ENCODE data around the gene PNRC1. TPM values are rescaled to one million over a fixed set of nuclear protein-coding genes. Genes with fewer than 3 reads are reported as not detected.
"Not testable (repeated sequence)": the region's sequence is repeated elsewhere in the genome, so short reads cannot be mapped to it uniquely, and the experiment has no call there.

The PNRC1 gene
- 48.3 and 51.2 TPM in 2 replicates for total RNA-seq

DNA sequence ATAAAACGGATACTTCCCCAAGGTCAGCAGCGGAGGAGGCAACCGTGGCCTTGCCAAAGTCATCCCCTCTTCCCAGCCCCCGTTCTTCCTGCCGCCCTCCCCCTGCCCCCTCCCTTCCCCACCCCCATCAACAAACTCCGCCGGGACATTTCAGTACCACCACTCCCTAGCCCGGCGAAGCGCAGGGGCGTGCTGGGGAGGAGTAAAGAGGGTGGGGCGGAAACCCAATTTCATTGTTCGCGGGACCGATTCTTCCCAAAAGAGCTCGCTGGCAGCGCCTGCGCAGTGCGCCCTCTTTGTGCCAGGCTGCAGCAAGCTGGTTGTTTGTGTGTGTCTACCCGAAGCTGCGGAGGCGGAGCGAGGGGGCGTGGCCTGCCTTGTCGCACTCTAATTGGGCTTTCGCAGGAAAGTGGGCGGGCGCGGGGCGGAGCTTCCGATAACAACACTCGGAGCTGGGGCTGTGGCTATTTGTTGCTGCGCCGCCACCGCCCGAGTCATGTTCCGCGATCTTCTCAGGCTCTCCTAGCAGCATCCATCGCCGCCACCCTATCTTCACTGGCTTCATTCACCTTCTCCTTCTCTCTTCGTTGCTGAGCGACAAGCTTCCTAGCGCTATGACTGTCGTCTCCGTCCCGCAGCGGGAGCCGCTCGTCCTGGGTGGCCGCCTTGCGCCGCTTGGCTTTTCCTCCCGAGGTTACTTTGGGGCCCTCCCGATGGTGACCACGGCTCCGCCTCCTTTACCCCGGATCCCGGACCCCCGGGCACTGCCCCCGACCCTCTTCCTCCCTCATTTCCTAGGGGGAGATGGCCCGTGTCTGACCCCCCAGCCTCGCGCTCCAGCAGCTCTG lies at the start of gene PNRC1:
PNRC1 (plus strand) TSS at position 471 of the 848 bp plus-strand sequence; CDS start at position 615, 144 bp downstream.
- peak within 1 kb of the TSS; percentile 89 for H3K4me3 Mint-ChIP-seq
- H3K27ac Mint-ChIP-seq = peak within 1 kb of the TSS; percentile 98
- H3K27me3 Mint-ChIP-seq = no peaks in the 10 kb centered on the region
- DNase-seq = peak; percentile 100
- intact Hi-C loops (cut with micrococcal nuclease) = loop anchor here (1.0 to 10.0 kb wide), 12 partner anchors 18 to 1926 kb away; partner anchors contain the start of genes AKIRIN2, CASP8AP2, LYRM2 and MAP3K7
- H3K4me1 Mint-ChIP-seq = peaks cover 26% of the 10 kb centered on the region
- H3K36me3 Mint-ChIP-seq (ENCODE audit: low read depth) = peaks cover 30% of the 10 kb centered on the region
- H3K9me3 Mint-ChIP-seq = peaks cover 3% of the 10 kb centered on the region

DNA sequence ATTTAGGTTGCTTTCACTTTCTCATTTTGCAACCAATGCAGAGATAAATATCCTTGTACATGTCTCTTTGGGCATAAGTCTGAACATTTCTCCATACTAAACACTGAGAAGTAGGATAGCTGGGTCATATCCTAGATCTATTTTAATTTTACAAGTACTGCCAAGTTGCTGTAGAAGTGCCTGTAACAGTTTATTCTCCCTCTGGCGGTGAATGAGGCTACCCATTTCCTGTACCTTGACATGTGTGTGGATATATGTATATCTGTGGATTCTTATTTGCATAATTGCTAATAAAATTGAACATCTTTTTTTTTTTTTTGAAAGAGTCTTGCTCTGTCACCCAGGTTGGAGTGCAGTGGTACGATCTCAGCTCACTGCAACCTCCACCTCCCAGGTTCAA lies 48.0 kb upstream of the PNRC1 start:
- Mint-ChIP-seq H3K27ac (no peak overlapping the region), H3K4me1 (peaks cover 3% of the 10 kb centered on the region)
- intact Hi-C loops (cut with micrococcal nuclease) = no loop called here

DNA sequence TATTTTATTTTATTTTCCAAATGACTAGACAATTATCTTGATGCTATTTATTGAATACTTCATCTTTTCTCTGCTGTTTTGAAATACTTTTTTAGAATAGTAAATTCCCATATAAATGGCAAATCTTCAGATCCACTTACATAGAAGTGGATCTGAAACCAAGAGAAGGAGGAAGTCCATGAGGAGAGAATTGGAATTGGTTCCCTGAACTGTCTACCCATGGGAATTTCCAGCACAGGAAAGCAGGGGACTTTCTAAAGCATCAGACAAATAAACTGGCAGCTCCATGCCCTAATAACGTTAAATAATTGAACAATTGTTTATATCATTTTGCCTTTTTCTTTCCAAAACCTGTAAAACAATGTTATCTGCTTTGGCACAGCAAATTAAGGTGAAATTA lies 47.1 kb upstream of the PNRC1 start:
- H3K9me3 Mint-ChIP-seq = peaks cover 12% of the 10 kb centered on the region
- no peak overlapping the region for H3K27ac Mint-ChIP-seq
- no peak overlapping the region for H3K4me3 Mint-ChIP-seq
- peaks cover 7% of the 10 kb centered on the region for H3K27me3 Mint-ChIP-seq
- no peak for DNase-seq
- intact Hi-C loops (cut with micrococcal nuclease) = no loop called here
- peaks cover 3% of the 10 kb centered on the region for H3K36me3 Mint-ChIP-seq (ENCODE audit: low read depth)
- H3K4me1 Mint-ChIP-seq = peaks cover 3% of the 10 kb centered on the region

More for the DNA sequence above, 48.0 kb upstream of the PNRC1 start:
- DNase-seq = no peak
- H3K9me3 Mint-ChIP-seq = peaks cover 6% of the 10 kb centered on the region
- H3K4me3 Mint-ChIP-seq = no peak overlapping the region
- H3K27me3 Mint-ChIP-seq = peaks cover 9% of the 10 kb centered on the region
- no peaks in the 10 kb centered on the region for H3K36me3 Mint-ChIP-seq (ENCODE audit: low read depth)

DNA sequence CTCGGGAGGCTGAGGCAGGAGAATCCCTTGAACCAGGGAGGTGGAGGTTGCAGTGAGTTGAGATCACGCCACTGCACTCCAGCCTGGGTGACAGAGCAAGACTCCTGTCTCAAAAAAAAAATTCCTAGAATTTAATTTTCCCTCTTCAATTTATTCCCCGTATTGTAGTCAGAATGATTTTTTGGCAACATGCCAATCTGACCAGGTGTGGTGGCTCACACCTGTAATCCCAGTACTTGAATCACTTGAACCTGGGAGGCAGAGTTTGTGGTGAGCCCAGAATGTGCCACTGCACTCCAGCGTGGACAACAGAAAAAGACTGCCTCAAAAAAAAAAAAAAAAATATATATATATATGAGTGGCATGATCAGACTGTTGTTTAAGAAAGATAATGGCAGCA lies 46.4 kb upstream of the PNRC1 start:
- H3K4me3 Mint-ChIP-seq; H3K4me1 Mint-ChIP-seq; H3K27me3 Mint-ChIP-seq; H3K36me3 Mint-ChIP-seq (ENCODE audit: low read depth); H3K27ac Mint-ChIP-seq; intact Hi-C loops (cut with micrococcal nuclease); DNase-seq: not testable (repeated sequence)
- peaks cover 18% of the 10 kb centered on the region for H3K9me3 Mint-ChIP-seq

DNA sequence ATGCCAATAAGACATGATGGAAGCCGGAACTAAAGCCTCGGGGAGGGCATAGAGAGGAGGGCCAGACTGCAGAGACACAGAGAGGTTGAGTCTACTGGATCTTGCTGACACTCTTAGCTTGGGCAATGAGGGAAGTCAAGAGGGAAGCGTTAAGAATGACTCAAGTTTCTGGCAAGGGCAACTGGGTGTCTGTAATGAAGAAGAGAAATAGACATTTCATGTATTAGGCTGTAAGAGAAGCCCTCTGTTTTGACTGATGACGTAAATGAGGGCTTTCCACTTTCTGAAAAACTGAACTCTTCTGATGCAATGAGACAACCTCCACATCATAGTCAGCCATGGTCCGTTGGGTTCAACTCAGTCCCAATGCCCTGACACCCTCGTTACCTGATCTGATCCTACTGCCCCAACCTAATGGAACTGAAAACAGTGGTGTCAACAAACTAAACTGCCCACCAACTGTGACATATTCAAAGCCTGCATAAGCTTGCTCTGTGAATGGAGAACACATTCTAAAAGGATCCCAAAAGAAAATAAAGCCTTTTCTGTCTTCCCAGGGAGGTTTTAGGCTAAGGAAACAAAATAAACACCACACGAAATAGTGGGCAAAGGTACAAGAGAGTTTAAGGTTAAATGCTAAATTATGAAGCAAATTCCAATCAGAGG lies 45.8 kb upstream of the PNRC1 start:
- intact Hi-C loops (cut with micrococcal nuclease) = no loop called here
- Mint-ChIP-seq H3K27ac (no peak overlapping the region), H3K9me3 (peaks cover 19% of the 10 kb centered on the region), H3K27me3 (peaks cover 4% of the 10 kb centered on the region), H3K36me3 (ENCODE audit: low read depth) (peaks cover 3% of the 10 kb centered on the region), H3K4me3 (no peak overlapping the region), H3K4me1 (peaks cover 3% of the 10 kb centered on the region)
- no peak for DNase-seq

DNA sequence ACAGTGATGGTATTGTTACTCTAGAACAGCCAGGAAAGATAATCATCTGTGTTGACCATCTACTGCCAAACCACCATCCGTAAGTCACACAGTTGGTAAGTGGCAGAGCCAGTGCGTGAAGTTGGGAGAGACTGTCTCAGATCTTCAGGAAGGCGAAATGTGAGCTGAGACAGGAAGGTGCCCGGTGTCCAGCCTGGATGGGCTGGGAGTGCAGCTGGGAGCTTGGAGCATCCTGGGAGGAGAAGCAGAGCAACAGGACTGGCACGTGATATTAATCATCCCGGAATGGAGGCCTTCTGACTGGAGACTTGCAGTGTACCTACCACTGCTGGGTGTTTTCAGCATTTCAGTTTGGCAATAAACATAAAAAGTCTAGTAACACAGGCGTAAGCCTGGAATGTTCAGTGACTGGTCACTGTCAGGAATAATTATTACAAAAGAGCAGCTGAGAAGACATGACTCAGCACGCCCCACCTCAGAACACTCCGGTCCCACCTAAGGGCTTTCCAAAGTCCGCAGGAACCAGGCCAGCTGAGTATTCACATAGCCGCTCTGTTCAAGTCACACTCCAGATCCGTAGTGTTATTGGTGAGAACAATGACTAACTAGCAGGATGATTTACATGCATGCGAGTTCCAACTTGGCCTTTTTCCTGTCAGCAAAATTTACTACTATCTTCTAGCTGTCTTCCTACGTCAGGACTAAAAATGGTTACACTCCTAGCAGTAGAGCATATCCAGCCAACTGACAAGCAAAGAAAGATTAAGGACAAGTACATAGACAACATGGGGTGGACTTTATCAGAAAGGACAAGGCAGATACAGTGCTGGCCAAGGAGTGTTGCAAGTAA lies 45.1 kb upstream of the PNRC1 start:
- intact Hi-C loops (cut with micrococcal nuclease) = no loop called here
- DNase-seq = no peak
- Mint-ChIP-seq H3K4me1 (peaks cover 3% of the 10 kb centered on the region), H3K9me3 (peaks cover 19% of the 10 kb centered on the region), H3K27me3 (peaks cover 2% of the 10 kb centered on the region), H3K27ac (no peak overlapping the region), H3K4me3 (no peak overlapping the region), H3K36me3 (ENCODE audit: low read depth) (peaks cover 3% of the 10 kb centered on the region)

DNA sequence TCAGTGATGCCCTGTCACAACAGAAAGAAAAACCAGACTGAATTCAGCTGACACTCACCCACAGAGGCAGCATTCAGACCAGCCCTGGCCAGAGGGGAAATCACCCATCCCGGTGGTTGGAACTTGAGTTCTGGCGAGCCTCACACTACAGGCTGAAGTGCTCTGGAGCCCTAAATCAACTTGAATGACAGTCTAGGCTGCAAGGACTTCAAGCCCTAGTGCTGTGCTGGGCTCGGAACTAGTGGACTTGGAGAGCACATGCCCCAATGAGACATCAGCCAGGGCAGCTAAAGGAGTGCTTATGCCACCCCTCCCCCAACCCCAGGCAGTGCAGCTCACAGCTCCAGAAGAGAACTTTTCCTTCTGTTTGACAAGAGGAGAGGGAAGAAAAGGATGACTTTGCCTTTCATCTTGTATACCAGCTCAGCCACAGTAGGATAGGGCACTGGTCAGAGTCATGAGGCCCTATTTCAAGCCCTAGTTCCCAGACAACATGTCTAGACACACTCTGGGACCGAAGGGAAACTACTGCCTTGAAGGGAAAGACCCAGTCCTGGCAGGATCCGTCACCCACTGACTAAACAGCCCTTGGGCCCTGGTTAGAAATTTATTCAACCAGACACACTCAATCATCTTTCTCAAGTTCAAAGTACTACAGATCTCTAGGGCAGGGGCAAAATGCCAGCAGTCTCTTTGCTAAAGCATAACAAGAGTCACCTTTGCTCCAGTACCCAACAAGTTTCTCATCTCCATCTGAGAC lies 43.2 kb upstream of the PNRC1 start:
- Mint-ChIP-seq H3K27ac (no peak overlapping the region), H3K27me3 (no peaks in the 10 kb centered on the region), H3K36me3 (ENCODE audit: low read depth) (peaks cover 3% of the 10 kb centered on the region), H3K4me1 (peaks cover 3% of the 10 kb centered on the region), H3K4me3 (no peak overlapping the region), H3K9me3 (peaks cover 19% of the 10 kb centered on the region)
- intact Hi-C loops (cut with micrococcal nuclease) = no loop called here
- DNase-seq = no peak

DNA sequence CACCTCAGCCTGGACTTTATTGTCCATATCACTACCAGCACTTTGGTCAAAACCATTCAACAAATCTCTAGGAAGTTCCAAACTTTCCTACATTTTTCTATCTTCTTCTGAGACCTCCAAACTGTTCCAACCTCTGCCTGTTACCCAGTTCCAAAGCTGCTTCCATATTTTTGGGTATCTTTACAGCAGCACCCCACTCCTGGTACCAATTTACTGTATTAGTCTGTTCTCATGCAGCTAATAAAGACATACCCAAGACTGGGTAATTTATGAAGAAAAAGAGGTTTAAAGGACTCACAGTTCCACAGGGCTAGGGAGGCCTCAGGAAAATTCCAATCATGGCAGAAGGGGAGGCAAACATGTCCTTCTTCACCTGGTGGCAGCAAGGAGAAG lies 42.7 kb upstream of the PNRC1 start:
- H3K27me3 Mint-ChIP-seq; H3K4me1 Mint-ChIP-seq; intact Hi-C loops (cut with micrococcal nuclease); H3K27ac Mint-ChIP-seq; H3K4me3 Mint-ChIP-seq; H3K36me3 Mint-ChIP-seq (ENCODE audit: low read depth); DNase-seq: not testable (repeated sequence)
- H3K9me3 Mint-ChIP-seq = peaks cover 19% of the 10 kb centered on the region

DNA sequence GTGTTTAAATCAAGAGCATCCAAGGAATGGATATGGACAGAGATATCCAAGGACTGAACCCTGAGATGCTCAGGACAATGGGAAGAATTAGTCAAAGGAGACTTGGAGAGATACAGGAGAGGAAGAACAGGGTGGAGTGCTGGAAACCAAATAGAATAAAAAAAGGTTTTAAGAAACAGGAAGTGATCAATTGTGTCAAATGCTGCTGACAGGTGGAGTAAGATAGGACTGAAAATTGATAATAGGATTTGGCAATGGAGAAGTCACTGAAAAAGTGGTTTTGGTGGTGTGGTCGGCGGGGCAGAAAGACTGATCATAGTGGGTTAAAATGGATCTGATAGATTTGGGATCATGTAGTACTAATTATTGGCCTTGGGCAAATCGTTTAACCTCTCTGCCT lies 37.9 kb upstream of the PNRC1 start:
- H3K27me3 Mint-ChIP-seq = no peaks in the 10 kb centered on the region
- no peak for DNase-seq

DNA sequence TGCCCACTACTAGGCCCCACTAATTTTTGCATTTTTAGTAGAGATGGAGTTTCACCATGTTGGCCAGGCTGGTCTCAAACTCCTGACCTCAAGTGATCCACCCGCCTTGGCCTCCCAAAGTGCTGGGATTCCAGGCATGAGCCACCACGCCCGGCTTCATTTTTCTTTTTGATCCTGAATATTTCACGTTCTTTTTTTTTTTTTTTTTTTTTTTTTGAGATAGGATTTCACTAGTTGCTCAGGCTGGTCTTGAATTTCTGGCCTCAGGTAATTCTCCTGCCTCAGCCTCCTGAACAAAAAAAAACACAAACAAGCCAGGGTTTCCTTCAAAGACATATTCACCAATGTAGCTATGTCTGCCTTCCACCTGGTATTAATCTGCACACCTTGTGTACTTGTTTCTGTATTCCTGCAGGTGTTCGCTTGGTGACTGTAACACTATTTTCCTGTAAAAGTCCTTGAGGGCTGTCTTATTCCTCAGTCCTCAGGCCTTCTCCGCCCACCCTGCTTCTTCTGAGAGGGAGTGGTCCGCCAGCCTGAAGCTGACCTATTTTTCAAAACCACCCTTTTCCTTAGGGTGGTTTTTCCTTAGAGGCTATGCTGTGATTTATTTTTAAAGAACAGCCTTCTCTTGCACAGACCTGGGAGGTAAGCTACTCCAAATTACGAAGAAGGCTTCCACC lies 36.1 kb upstream of the PNRC1 start:
- intact Hi-C loops (cut with micrococcal nuclease) = no loop called here
- H3K27ac Mint-ChIP-seq = no peak overlapping the region
- no peaks in the 10 kb centered on the region for H3K27me3 Mint-ChIP-seq
- DNase-seq = no peak
- no peaks in the 10 kb centered on the region for H3K9me3 Mint-ChIP-seq
- H3K4me1 Mint-ChIP-seq = peaks cover 4% of the 10 kb centered on the region
- no peak overlapping the region for H3K4me3 Mint-ChIP-seq
- H3K36me3 Mint-ChIP-seq (ENCODE audit: low read depth) = no peaks in the 10 kb centered on the region

More for the DNA sequence above, 37.9 kb upstream of the PNRC1 start:
- peaks cover 4% of the 10 kb centered on the region for H3K4me1 Mint-ChIP-seq
- H3K9me3 Mint-ChIP-seq = peaks cover 12% of the 10 kb centered on the region
- peaks cover 3% of the 10 kb centered on the region for H3K36me3 Mint-ChIP-seq (ENCODE audit: low read depth)
- H3K4me3 Mint-ChIP-seq = no peak overlapping the region
- intact Hi-C loops (cut with micrococcal nuclease) = no loop called here
- H3K27ac Mint-ChIP-seq = no peak overlapping the region

DNA sequence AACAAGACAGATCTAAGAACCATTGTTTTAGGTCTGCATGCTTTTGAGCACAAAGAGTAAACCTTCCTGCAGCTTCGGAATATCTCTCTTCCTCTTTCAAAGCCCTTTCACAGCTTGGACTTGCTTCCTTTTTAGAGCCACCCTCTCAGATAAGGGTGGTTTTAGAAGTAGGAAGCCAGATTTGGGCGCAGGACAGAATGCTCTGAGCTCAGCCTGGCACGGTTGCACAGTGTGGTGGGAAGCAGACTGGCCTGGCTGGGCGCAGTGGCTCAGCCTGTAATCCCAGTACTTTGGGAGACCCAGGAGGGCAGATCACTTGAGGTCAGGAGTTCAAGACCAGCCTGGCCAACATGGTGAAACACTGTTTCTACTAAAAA lies 35.6 kb upstream of the PNRC1 start:
- H3K4me3 Mint-ChIP-seq = no peak overlapping the region
- H3K9me3 Mint-ChIP-seq = no peaks in the 10 kb centered on the region
- peaks cover 4% of the 10 kb centered on the region for H3K4me1 Mint-ChIP-seq
- H3K27me3 Mint-ChIP-seq = no peaks in the 10 kb centered on the region
- intact Hi-C loops (cut with micrococcal nuclease) = no loop called here
- no peak for DNase-seq
- H3K27ac Mint-ChIP-seq = no peak overlapping the region
- H3K36me3 Mint-ChIP-seq (ENCODE audit: low read depth) = no peaks in the 10 kb centered on the region

DNA sequence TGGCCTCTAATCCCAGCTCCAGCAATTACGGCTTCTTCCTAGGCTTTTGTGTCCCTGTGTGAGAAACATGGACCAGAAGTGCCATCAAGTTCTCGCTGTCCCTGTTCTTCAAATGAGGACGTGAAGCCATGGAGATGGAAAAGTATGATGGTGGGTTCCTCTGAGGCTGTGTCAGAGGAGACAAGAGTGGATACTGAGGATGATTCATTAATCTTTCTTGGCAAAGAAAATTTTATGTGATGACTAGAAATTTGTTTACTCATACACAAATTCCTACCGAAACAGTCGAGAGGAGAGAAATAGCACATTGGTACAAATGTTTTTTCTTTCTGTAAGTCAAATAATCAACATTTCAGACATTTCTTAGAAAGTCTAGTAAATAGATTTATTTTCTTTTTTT lies 35.0 kb upstream of the PNRC1 start:
- no peak for DNase-seq
- Mint-ChIP-seq H3K4me3 (no peak overlapping the region), H3K4me1 (peaks cover 6% of the 10 kb centered on the region), H3K9me3 (no peaks in the 10 kb centered on the region), H3K27me3 (no peaks in the 10 kb centered on the region), H3K36me3 (ENCODE audit: low read depth) (no peaks in the 10 kb centered on the region), H3K27ac (no peak overlapping the region)
- intact Hi-C loops (cut with micrococcal nuclease) = no loop called here

DNA sequence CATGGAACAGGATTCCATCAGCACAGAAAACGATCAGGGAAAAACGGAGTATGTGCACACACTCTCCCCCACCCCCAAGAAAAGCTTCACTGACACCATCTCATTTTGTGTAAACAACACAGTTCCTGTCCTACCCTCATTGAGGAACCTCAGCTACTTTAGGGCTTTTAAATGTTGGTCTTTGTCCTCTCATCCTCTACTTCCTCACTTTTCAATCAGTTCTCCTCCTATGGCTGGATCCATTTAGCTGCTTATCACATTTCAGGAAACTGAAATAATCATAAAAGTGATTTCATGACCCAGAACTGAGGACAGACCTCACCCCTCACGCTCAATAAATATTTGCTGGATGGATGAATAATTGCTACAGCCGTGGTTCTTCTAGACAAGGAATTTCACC lies 33.1 kb upstream of the PNRC1 start:
- no peaks in the 10 kb centered on the region for H3K9me3 Mint-ChIP-seq
- H3K36me3 Mint-ChIP-seq (ENCODE audit: low read depth) = no peaks in the 10 kb centered on the region
- no peak overlapping the region for H3K27ac Mint-ChIP-seq
- H3K4me3 Mint-ChIP-seq = no peak overlapping the region
- intact Hi-C loops (cut with micrococcal nuclease) = no loop called here
- H3K4me1 Mint-ChIP-seq = peaks cover 13% of the 10 kb centered on the region
- DNase-seq = no peak
- no peaks in the 10 kb centered on the region for H3K27me3 Mint-ChIP-seq
